Measurements from ENCODE around the gene RRP1B.

DNA sequence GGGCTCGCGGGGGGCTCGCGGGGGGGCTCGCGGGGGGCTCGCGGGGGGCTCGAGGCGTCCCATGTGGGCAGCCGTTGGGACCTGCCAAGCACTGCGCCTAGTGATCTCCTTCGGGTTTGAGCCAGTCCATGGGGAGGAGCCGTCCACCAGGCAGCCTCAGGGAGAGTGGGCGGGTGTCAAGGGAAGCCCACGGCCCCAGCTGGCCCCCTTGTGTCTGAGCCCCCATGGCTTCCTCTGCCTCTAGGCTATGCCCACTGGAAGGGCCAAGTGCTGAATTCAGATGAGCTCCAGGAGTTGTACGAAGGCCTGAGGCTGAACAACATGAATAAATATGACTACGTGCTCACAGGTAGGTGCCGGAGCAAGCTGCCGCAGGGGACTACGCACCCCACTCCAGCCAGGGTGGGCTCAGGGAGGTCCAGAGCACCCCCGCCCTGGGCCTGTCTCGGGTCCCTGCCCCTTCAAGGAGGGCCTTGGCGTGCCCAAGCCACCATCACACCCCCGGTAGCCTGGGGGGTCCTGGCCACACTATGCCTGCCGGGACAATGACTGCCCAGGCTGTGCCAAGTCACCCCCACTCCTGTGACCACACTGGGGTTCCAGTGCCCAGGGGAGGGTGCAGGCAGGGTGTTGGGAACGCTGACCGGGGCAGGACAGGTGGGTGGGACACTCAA is 82.2 kb downstream of the RRP1B start:
- TF ChIP-seq, protein P1, sequence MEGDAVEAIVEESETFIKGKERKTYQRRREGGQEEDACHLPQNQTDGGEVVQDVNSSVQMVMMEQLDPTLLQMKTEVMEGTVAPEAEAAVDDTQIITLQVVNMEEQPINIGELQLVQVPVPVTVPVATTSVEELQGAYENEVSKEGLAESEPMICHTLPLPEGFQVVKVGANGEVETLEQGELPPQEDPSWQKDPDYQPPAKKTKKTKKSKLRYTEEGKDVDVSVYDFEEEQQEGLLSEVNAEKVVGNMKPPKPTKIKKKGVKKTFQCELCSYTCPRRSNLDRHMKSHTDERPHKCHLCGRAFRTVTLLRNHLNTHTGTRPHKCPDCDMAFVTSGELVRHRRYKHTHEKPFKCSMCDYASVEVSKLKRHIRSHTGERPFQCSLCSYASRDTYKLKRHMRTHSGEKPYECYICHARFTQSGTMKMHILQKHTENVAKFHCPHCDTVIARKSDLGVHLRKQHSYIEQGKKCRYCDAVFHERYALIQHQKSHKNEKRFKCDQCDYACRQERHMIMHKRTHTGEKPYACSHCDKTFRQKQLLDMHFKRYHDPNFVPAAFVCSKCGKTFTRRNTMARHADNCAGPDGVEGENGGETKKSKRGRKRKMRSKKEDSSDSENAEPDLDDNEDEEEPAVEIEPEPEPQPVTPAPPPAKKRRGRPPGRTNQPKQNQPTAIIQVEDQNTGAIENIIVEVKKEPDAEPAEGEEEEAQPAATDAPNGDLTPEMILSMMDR (IDR thresholded peaks at IDR 0.05), result no peak
- no peak for TF ChIP-seq EZH2 (IDR thresholded peaks at IDR 0.05; ENCODE audit: borderline replicate concordance, insufficient read depth, low read depth, low read length, poor library complexity, severe bottlenecking)

Measured in B cell (primary cell).